ENCODE data around the gene CPPED1.
"Not testable (repeated sequence)": the region's sequence is repeated elsewhere in the genome, so short reads cannot be mapped to it uniquely, and the experiment has no call there.

The CPPED1 gene

GRCh38 chr16:12775656-12776236 lies 27.9 kb downstream of the CPPED1 start:
- no peak overlapping the region for H3K4me3 ChIP-seq (ENCODE audit: insufficient read length, low read depth)
- peaks cover 26% of the 10 kb centered on the region for H3K36me3 ChIP-seq (ENCODE audit: insufficient read depth, insufficient read length, low read length)
- no peak for TF ChIP-seq ZNF274 (IDR thresholded peaks at IDR 0.05; ENCODE audit: low read depth, low read length)
- TF ChIP-seq YY1 (IDR thresholded peaks at IDR 0.05; ENCODE audit: insufficient read depth, insufficient read length): no peak
- TF ChIP-seq SUZ12 (IDR thresholded peaks at IDR 0.05; ENCODE audit: extremely low read depth, insufficient read depth, insufficient read length): no peak
- H3K9ac ChIP-seq (ENCODE audit: insufficient read length, low read depth): no peak overlapping the region
- H3K9me3 ChIP-seq (ENCODE audit: insufficient read depth, low read length): no peaks in the 10 kb centered on the region
- H3K4me1 ChIP-seq (ENCODE audit: insufficient read depth, insufficient read length): no peaks in the 10 kb centered on the region
- no peaks in the 10 kb centered on the region for H3K27me3 ChIP-seq (ENCODE audit: insufficient read depth, insufficient read length)
- DNase-seq (ENCODE audit: low read depth, low spot score): no peak

DNA sequence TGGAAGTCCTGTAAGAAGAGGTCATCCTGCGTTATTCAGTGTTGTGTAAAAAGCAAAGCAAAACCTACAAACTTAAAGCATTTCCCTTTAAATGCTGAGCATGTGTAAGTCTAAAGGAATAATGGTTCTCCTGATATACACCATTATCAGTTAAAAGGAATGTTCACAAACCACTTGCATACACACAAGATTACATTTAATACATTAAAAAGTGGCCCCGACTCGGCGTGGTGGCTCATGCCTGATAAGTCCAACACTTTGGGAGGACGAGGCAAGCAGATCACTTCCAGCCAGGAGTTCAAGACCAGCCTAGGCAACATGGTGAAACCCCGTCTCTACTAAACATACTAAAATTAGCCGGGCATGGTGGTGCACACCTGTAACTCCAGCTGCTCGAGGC lies 30.5 kb downstream of the CPPED1 start:
- Histone ChIP-seq H3K9ac (ENCODE audit: insufficient read length, low read depth) (no peak overlapping the region), H3K9me3 (ENCODE audit: insufficient read depth, low read length) (no peaks in the 10 kb centered on the region), H3K4me1 (ENCODE audit: insufficient read depth, insufficient read length) (no peaks in the 10 kb centered on the region), H3K36me3 (ENCODE audit: insufficient read depth, insufficient read length, low read length) (peaks cover 20% of the 10 kb centered on the region), H3K27me3 (ENCODE audit: insufficient read depth, insufficient read length) (no peaks in the 10 kb centered on the region), H3K4me3 (ENCODE audit: insufficient read length, low read depth) (no peak overlapping the region)
- TF ChIP-seq SUZ12 (IDR thresholded peaks at IDR 0.05; ENCODE audit: extremely low read depth, insufficient read depth, insufficient read length) (no peak), YY1 (IDR thresholded peaks at IDR 0.05; ENCODE audit: insufficient read depth, insufficient read length) (no peak), ZNF274 (IDR thresholded peaks at IDR 0.05; ENCODE audit: low read depth, low read length) (no peak)
- DNase-seq (ENCODE audit: low read depth, low spot score): no peak

- no peaks in the 10 kb centered on the region for H3K4me1 ChIP-seq (ENCODE audit: insufficient read depth, insufficient read length)
- DNase-seq (ENCODE audit: low read depth, low spot score): no peak
- no peak overlapping the region for H3K4me3 ChIP-seq (ENCODE audit: insufficient read length, low read depth)
- TF ChIP-seq ZNF274 (IDR thresholded peaks at IDR 0.05; ENCODE audit: low read depth, low read length) (no peak), SUZ12 (IDR thresholded peaks at IDR 0.05; ENCODE audit: extremely low read depth, insufficient read depth, insufficient read length) (no peak), YY1 (IDR thresholded peaks at IDR 0.05; ENCODE audit: insufficient read depth, insufficient read length) (no peak)
- peaks cover 20% of the 10 kb centered on the region for H3K36me3 ChIP-seq (ENCODE audit: insufficient read depth, insufficient read length, low read length)
- H3K27me3 ChIP-seq (ENCODE audit: insufficient read depth, insufficient read length): no peaks in the 10 kb centered on the region
- no peak overlapping the region for H3K9ac ChIP-seq (ENCODE audit: insufficient read length, low read depth)
- H3K9me3 ChIP-seq (ENCODE audit: insufficient read depth, low read length): no peaks in the 10 kb centered on the region
Observed at GRCh38 chr16:12771341-12771798, 32.3 kb downstream of the CPPED1 start.

- Histone ChIP-seq H3K36me3 (ENCODE audit: insufficient read depth, insufficient read length, low read length) (peaks cover 7% of the 10 kb centered on the region), H3K4me3 (ENCODE audit: insufficient read length, low read depth) (no peak overlapping the region), H3K9me3 (ENCODE audit: insufficient read depth, low read length) (no peaks in the 10 kb centered on the region), H3K4me1 (ENCODE audit: insufficient read depth, insufficient read length) (no peaks in the 10 kb centered on the region), H3K27me3 (ENCODE audit: insufficient read depth, insufficient read length) (no peaks in the 10 kb centered on the region), H3K9ac (ENCODE audit: insufficient read length, low read depth) (no peak overlapping the region)
- no peak for DNase-seq (ENCODE audit: low read depth, low spot score)
- TF ChIP-seq ZNF274 (IDR thresholded peaks at IDR 0.05; ENCODE audit: low read depth, low read length) (no peak), SUZ12 (IDR thresholded peaks at IDR 0.05; ENCODE audit: extremely low read depth, insufficient read depth, insufficient read length) (no peak), YY1 (IDR thresholded peaks at IDR 0.05; ENCODE audit: insufficient read depth, insufficient read length) (no peak)
Observed at GRCh38 chr16:12769525-12769924, 34.2 kb downstream of the CPPED1 start.

- no peak for TF ChIP-seq SUZ12 (IDR thresholded peaks at IDR 0.05; ENCODE audit: extremely low read depth, insufficient read depth, insufficient read length)
- TF ChIP-seq YY1 (IDR thresholded peaks at IDR 0.05; ENCODE audit: insufficient read depth, insufficient read length): no peak
- no peak for DNase-seq (ENCODE audit: low read depth, low spot score)
- H3K4me1 ChIP-seq (ENCODE audit: insufficient read depth, insufficient read length): no peaks in the 10 kb centered on the region
Observed at GRCh38 chr16:12767897-12768296, 35.8 kb downstream of the CPPED1 start.

DNA sequence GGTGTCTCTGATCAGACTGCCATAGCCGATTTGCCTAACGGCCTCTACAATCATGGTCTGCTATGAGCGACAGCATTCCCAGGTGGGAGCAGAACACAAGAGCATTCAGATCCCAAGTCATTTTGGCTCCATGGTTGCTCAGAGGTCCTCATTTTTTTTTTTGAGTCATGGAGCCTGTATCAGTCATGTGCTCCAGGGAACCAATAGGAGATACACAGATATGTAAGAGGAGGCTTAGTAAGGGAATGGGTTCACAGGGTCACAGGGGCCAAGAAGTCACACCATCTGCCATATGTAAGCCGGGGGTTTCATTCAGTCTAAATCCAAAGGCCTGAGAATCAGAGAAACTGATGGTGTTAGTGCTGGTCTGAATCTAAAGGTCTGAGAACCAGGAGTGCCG lies 36.8 kb downstream of the CPPED1 start:
- Histone ChIP-seq H3K9ac (ENCODE audit: insufficient read length, low read depth) (no peak overlapping the region), H3K4me3 (ENCODE audit: insufficient read length, low read depth) (no peak overlapping the region), H3K4me1 (ENCODE audit: insufficient read depth, insufficient read length) (no peaks in the 10 kb centered on the region), H3K9me3 (ENCODE audit: insufficient read depth, low read length) (no peaks in the 10 kb centered on the region), H3K36me3 (ENCODE audit: insufficient read depth, insufficient read length, low read length) (peaks cover 7% of the 10 kb centered on the region), H3K27me3 (ENCODE audit: insufficient read depth, insufficient read length) (no peaks in the 10 kb centered on the region)
- no peak for DNase-seq (ENCODE audit: low read depth, low spot score)
- TF ChIP-seq SUZ12 (IDR thresholded peaks at IDR 0.05; ENCODE audit: extremely low read depth, insufficient read depth, insufficient read length) (no peak), YY1 (IDR thresholded peaks at IDR 0.05; ENCODE audit: insufficient read depth, insufficient read length) (no peak), ZNF274 (IDR thresholded peaks at IDR 0.05; ENCODE audit: low read depth, low read length) (no peak)

More at GRCh38 chr16:12767897-12768296, 35.8 kb downstream of the CPPED1 start:
- Histone ChIP-seq H3K27me3 (ENCODE audit: insufficient read depth, insufficient read length) (no peaks in the 10 kb centered on the region), H3K9me3 (ENCODE audit: insufficient read depth, low read length) (no peaks in the 10 kb centered on the region), H3K9ac (ENCODE audit: insufficient read length, low read depth) (no peak overlapping the region), H3K36me3 (ENCODE audit: insufficient read depth, insufficient read length, low read length) (peaks cover 7% of the 10 kb centered on the region), H3K4me3 (ENCODE audit: insufficient read length, low read depth) (no peak overlapping the region)

DNA sequence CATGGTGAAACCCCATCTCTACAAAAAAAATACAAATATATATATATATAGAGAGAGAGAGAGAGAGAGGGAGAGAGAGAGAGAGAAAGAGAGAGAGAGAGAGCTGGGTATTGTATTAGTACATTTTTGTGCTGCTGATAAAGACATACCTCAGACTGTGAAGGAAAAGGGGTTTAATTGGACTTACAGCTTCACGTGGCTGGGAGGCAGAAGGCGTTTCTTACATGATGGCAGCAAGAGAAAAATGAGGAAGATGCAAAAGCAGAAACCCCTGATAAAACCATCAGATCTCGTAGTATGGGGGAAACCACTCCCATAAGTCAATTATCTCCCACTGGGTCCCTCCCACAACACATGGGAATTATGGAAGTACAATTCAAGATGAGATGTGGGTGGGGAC lies 37.5 kb downstream of the CPPED1 start:
- DNase-seq (ENCODE audit: low read depth, low spot score); H3K36me3 ChIP-seq (ENCODE audit: insufficient read depth, insufficient read length, low read length); H3K27me3 ChIP-seq (ENCODE audit: insufficient read depth, insufficient read length); H3K9me3 ChIP-seq (ENCODE audit: insufficient read depth, low read length); H3K4me1 ChIP-seq (ENCODE audit: insufficient read depth, insufficient read length); H3K9ac ChIP-seq (ENCODE audit: insufficient read length, low read depth); H3K4me3 ChIP-seq (ENCODE audit: insufficient read length, low read depth): not testable (repeated sequence)
